ENCODE data around the gene RUNDC3A.

- TF ChIP-seq ZNF274 (IDR thresholded peaks at IDR 0.05; ENCODE audit: low read depth, low read length) (no peak), YY1 (IDR thresholded peaks at IDR 0.05; ENCODE audit: insufficient read depth, insufficient read length) (no peak)
Measured at GRCh38 chr17:44321246-44322120, 13.1 kb downstream of the RUNDC3A start.
